ENCODE measurements around the gene MRFAP1L1. TPM values are rescaled to one million over a fixed set of nuclear protein-coding genes. Genes with fewer than 3 reads are reported as not detected.

The MRFAP1L1 gene
- total and polyA plus RNA-seq, 2 experiments from 2014 or later, result 43.9 to 44.1 TPM

- H3K9ac ChIP-seq, result no peak overlapping the region
- no peak overlapping the region for H3K4me2 ChIP-seq (ENCODE audit: unreplicated experiment)
- H2AFZ ChIP-seq, result no peak overlapping the region
- H3K27me3 ChIP-seq (replicated peaks; ENCODE audit: insufficient read depth), result no peaks in the 10 kb centered on the region
- TF ChIP-seq EZH2 (IDR thresholded peaks at IDR 0.05; ENCODE audit: insufficient read depth, poor library complexity, severe bottlenecking), result no peak
- TF ChIP-seq EZH2phosphoT487 (IDR thresholded peaks at IDR 0.05; ENCODE audit: insufficient read depth, low read depth), result no peak
- H3K9me3 ChIP-seq (ENCODE audit: low read depth), result no peaks in the 10 kb centered on the region
- no peaks in the 10 kb centered on the region for H3K79me2 ChIP-seq (ENCODE audit: insufficient read depth)
- H3K36me3 ChIP-seq (ENCODE audit: low read depth), result no peaks in the 10 kb centered on the region
- 63 to 67% methylated on average over 3 of the region's 3 CpGs for WGBS, 2 experiments (ENCODE audit: low coverage in 1 of 2, low lambda C conversion rate in 2 of 2, missing lambda C conversion rate in 2 of 2)
- in situ Hi-C loops (cut with MboI), result no loop called here
- H4K20me1 ChIP-seq (ENCODE audit: insufficient read depth), result no peaks in the 10 kb centered on the region
- no peak overlapping the region for H3K4me3 ChIP-seq
- H3K9me2 ChIP-seq (ENCODE audit: insufficient read depth), result no peaks in the 10 kb centered on the region
- DNase-seq, result no peak
- H3K27ac ChIP-seq, result no peak overlapping the region
- H3F3A ChIP-seq (ENCODE audit: insufficient read depth), result no peaks in the 10 kb centered on the region
- no peaks in the 10 kb centered on the region for H3K4me1 ChIP-seq (ENCODE audit: insufficient read depth)
These were observed 44.9 kb upstream of the MRFAP1L1 start for GRCh38 chr4:6754481-6755087.

- H3K27ac ChIP-seq, result no peak overlapping the region
- no peak overlapping the region for H3K4me2 ChIP-seq (ENCODE audit: unreplicated experiment)
- H3K9me2 ChIP-seq (ENCODE audit: insufficient read depth), result no peaks in the 10 kb centered on the region
- no peak for DNase-seq
- no peaks in the 10 kb centered on the region for H4K20me1 ChIP-seq (ENCODE audit: insufficient read depth)
- peaks cover 5% of the 10 kb centered on the region for H3K4me1 ChIP-seq (ENCODE audit: insufficient read depth)
- TF ChIP-seq EZH2phosphoT487 (IDR thresholded peaks at IDR 0.05; ENCODE audit: insufficient read depth, low read depth) (no peak), EZH2 (IDR thresholded peaks at IDR 0.05; ENCODE audit: insufficient read depth, poor library complexity, severe bottlenecking) (no peak)
- H3K9me3 ChIP-seq (ENCODE audit: low read depth), result no peaks in the 10 kb centered on the region
- no peaks in the 10 kb centered on the region for H3K79me2 ChIP-seq (ENCODE audit: insufficient read depth)
- no peaks in the 10 kb centered on the region for H3K36me3 ChIP-seq (ENCODE audit: low read depth)
- no peak overlapping the region for H2AFZ ChIP-seq
- H3F3A ChIP-seq (ENCODE audit: insufficient read depth), result no peaks in the 10 kb centered on the region
- 67 to 73% methylated on average over 9 of the region's 9 CpGs for WGBS, 2 experiments (ENCODE audit: low coverage in 1 of 2, low lambda C conversion rate in 2 of 2, missing lambda C conversion rate in 2 of 2)
- no peaks in the 10 kb centered on the region for H3K27me3 ChIP-seq (replicated peaks; ENCODE audit: insufficient read depth)
- H3K4me3 ChIP-seq, result no peak overlapping the region
- no peak overlapping the region for H3K9ac ChIP-seq
- in situ Hi-C loops (cut with MboI), result no loop called here
These were observed 44.2 kb upstream of the MRFAP1L1 start for GRCh38 chr4:6753891-6754290.

- no peaks in the 10 kb centered on the region for H3K79me2 ChIP-seq (ENCODE audit: insufficient read depth)
- TF ChIP-seq EZH2 (IDR thresholded peaks at IDR 0.05; ENCODE audit: insufficient read depth, poor library complexity, severe bottlenecking), result no peak
- TF ChIP-seq EZH2phosphoT487 (IDR thresholded peaks at IDR 0.05; ENCODE audit: insufficient read depth, low read depth), result no peak
- H3K4me3 ChIP-seq, result no peak overlapping the region
- no peak overlapping the region for H3K9ac ChIP-seq
- no peaks in the 10 kb centered on the region for H3K9me2 ChIP-seq (ENCODE audit: insufficient read depth)
- no peaks in the 10 kb centered on the region for H3K27me3 ChIP-seq (replicated peaks; ENCODE audit: insufficient read depth)
- H3F3A ChIP-seq (ENCODE audit: insufficient read depth), result no peaks in the 10 kb centered on the region
- H2AFZ ChIP-seq, result no peak overlapping the region
- in situ Hi-C loops (cut with MboI), result no loop called here
- no peaks in the 10 kb centered on the region for H3K36me3 ChIP-seq (ENCODE audit: low read depth)
- DNase-seq, result no peak
- no peaks in the 10 kb centered on the region for H4K20me1 ChIP-seq (ENCODE audit: insufficient read depth)
- no peak overlapping the region for H3K27ac ChIP-seq
- H3K9me3 ChIP-seq (ENCODE audit: low read depth), result no peaks in the 10 kb centered on the region
- WGBS, 2 experiments (ENCODE audit: low coverage in 1 of 2, low lambda C conversion rate in 2 of 2, missing lambda C conversion rate in 2 of 2), result 89 to 91% methylated on average over 13 to 18 of the region's 18 CpGs
- H3K4me1 ChIP-seq (ENCODE audit: insufficient read depth), result peaks cover 6% of the 10 kb centered on the region
- H3K4me2 ChIP-seq (ENCODE audit: unreplicated experiment), result no peak overlapping the region
These were observed 43.5 kb upstream of the MRFAP1L1 start for GRCh38 chr4:6753103-6753560.

DNA sequence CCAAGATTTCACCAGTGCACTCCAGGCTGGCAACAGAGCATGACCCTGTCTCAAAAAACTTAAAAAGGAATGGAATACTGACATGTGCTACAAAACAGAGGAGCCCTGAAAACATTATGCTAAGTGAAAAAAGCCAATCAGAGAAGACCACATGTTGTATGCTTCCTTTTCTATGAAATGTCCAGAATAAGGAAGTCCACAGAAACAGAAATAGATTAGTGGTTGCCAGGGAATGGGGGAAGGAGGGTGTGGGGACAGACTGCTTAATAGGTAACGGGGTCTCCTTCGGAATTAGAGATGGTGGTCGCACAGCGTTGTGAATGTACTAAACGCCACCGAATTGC, 42.8 kb upstream of the MRFAP1L1 start:
- no peak overlapping the region for H3K4me3 ChIP-seq
- H4K20me1 ChIP-seq (ENCODE audit: insufficient read depth), result no peaks in the 10 kb centered on the region
- no peaks in the 10 kb centered on the region for H3K79me2 ChIP-seq (ENCODE audit: insufficient read depth)
- H3K27ac ChIP-seq, result no peak overlapping the region
- no peaks in the 10 kb centered on the region for H3K9me2 ChIP-seq (ENCODE audit: insufficient read depth)
- no peak for TF ChIP-seq EZH2 (IDR thresholded peaks at IDR 0.05; ENCODE audit: insufficient read depth, poor library complexity, severe bottlenecking)
- no peak for TF ChIP-seq EZH2phosphoT487 (IDR thresholded peaks at IDR 0.05; ENCODE audit: insufficient read depth, low read depth)
- H2AFZ ChIP-seq, result no peak overlapping the region
- H3K9me3 ChIP-seq (ENCODE audit: low read depth), result no peaks in the 10 kb centered on the region
- peaks cover 8% of the 10 kb centered on the region for H3K4me1 ChIP-seq (ENCODE audit: insufficient read depth)
- no peak overlapping the region for H3K9ac ChIP-seq
- 91 to 92% methylated on average over 6 of the region's 6 CpGs for WGBS, 2 experiments (ENCODE audit: low coverage in 1 of 2, low lambda C conversion rate in 2 of 2, missing lambda C conversion rate in 2 of 2)
- H3K4me2 ChIP-seq (ENCODE audit: unreplicated experiment), result no peak overlapping the region
- no peaks in the 10 kb centered on the region for H3K27me3 ChIP-seq (replicated peaks; ENCODE audit: insufficient read depth)
- H3F3A ChIP-seq (ENCODE audit: insufficient read depth), result no peaks in the 10 kb centered on the region
- no peaks in the 10 kb centered on the region for H3K36me3 ChIP-seq (ENCODE audit: low read depth)
- DNase-seq, result no peak
- in situ Hi-C loops (cut with MboI), result no loop called here
